ACC112 (cell line): ENCODE measurements around the gene GABRA5.

Experiments used
- H2AFZ ChIP-seq: fragments of 200-600 bp; sonication (generic); one replicate; pipeline ENCODE4 v1.6.0; 2017; ENCODE audit warnings: antibody characterized with exemption, low read length; ENCODE audit not compliant: unreplicated experiment
- H3K27ac ChIP-seq: fragments of 200-600 bp; sonication (generic); 2 replicates; pipeline ENCODE4 v1.5.1; 2014; ENCODE audit warnings: low read depth, mild to moderate bottlenecking, antibody characterized with exemption, low read length, moderate library complexity
- H3K27me3 ChIP-seq: fragments of 200-600 bp; sonication (generic); 2 replicates; pipeline ENCODE4 v1.6.1; 2014; ENCODE audit warnings: mild to moderate bottlenecking, antibody characterized with exemption, low read length, moderate library complexity, mixed read lengths; ENCODE audit not compliant: insufficient read depth
- H3K36me3 ChIP-seq: fragments of 200-600 bp; sonication (generic); 2 replicates; pipeline ENCODE4 v1.6.1; 2016; ENCODE audit warnings: mild to moderate bottlenecking, antibody characterized with exemption, low read length, moderate library complexity, mixed read lengths; ENCODE audit not compliant: insufficient read depth
- H3K4me1 ChIP-seq: fragments of 200-600 bp; sonication (generic); one replicate; pipeline ENCODE4 v1.6.1; 2016; ENCODE audit warnings: low read length, mixed read lengths; ENCODE audit not compliant: insufficient read depth, unreplicated experiment, control insufficient read depth
- H3K4me3 ChIP-seq: fragments of 200-600 bp; sonication (generic); 2 replicates; pipeline ENCODE4 v1.5.1; 2014; ENCODE audit warnings: mild to moderate bottlenecking, low read depth, low read length
- H3K79me2 ChIP-seq: fragments of 200-600 bp; sonication (generic); one replicate; pipeline ENCODE4 v1.6.0; 2016; ENCODE audit warnings: low read length; ENCODE audit not compliant: control insufficient read depth, unreplicated experiment, insufficient read depth

Gene GABRA5

DNA sequence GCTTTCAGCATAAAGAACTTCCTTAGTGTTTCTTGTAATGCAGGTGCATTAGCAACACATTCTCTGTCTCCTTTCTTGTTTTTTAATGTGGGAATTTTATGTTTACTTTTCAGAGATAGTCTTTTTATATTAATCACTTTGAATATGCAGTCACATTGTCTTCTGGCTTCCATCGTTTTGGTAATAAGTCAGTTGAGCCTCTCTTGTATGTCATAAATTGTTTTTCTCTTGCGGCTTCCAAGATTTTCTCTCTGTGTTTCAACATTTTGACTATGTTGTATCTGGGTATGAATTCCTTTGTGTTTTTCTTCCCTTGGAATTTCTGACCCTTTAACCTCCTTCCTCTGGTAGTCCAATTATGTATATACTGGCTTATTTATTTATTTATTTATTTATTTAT lies 129.4 kb downstream of the GABRA5 start:
- Histone ChIP-seq H3K36me3 (no peaks in the 10 kb centered on the region), H3K4me3 (no peak overlapping the region), H3K27me3 (no peaks in the 10 kb centered on the region), H3K79me2 (no peaks in the 10 kb centered on the region), H3K27ac (no peak overlapping the region), H3K4me1 (no peaks in the 10 kb centered on the region), H2AFZ (no peak overlapping the region)
